ENCODE measurements around the gene GSTA5.
A peak's percentile ranks its signal among the peaks of the same experiment; 100 is the strongest.
"Not testable (repeated sequence)": the region's sequence is repeated elsewhere in the genome, so short reads cannot be mapped to it uniquely, and the experiment has no call there.

Gene GSTA5

GRCh38 chr6:52876056-52876787 is 35.6 kb upstream of the GSTA5 start:
- TF ChIP-seq, protein P1, sequence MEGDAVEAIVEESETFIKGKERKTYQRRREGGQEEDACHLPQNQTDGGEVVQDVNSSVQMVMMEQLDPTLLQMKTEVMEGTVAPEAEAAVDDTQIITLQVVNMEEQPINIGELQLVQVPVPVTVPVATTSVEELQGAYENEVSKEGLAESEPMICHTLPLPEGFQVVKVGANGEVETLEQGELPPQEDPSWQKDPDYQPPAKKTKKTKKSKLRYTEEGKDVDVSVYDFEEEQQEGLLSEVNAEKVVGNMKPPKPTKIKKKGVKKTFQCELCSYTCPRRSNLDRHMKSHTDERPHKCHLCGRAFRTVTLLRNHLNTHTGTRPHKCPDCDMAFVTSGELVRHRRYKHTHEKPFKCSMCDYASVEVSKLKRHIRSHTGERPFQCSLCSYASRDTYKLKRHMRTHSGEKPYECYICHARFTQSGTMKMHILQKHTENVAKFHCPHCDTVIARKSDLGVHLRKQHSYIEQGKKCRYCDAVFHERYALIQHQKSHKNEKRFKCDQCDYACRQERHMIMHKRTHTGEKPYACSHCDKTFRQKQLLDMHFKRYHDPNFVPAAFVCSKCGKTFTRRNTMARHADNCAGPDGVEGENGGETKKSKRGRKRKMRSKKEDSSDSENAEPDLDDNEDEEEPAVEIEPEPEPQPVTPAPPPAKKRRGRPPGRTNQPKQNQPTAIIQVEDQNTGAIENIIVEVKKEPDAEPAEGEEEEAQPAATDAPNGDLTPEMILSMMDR (conservative IDR thresholded peaks at IDR 0.05), result no peak
- peak overlapping the region; percentile 66 for H3K27ac ChIP-seq

GRCh38 chr6:52872031-52872430 is 31.4 kb upstream of the GSTA5 start:
- TF ChIP-seq, protein P1 (conservative IDR thresholded peaks at IDR 0.05), result no peak
- H3K27ac ChIP-seq, result no peak overlapping the region

DNA sequence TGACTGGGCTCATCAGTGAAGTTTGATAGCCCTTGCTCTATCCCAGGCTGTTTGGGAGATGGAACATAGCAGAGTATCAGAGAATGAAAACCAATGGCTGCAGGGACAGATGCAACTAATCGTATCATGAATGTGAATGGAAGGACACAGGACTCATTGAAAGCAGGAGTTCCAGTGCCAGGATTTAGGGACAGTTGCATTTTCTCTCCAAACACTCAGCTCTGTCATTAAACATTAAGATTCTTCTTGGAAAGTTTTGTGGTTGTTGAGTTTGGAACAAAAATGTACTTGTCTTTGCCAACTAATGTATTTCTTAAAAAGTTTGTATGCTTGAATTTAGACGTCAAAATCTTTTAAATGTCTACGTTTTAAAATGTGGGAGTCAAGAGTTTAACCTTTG is 31.0 kb upstream of the GSTA5 start:
- no peak overlapping the region for H3K27ac ChIP-seq
- TF ChIP-seq, protein P1 (conservative IDR thresholded peaks at IDR 0.05), result no peak

DNA sequence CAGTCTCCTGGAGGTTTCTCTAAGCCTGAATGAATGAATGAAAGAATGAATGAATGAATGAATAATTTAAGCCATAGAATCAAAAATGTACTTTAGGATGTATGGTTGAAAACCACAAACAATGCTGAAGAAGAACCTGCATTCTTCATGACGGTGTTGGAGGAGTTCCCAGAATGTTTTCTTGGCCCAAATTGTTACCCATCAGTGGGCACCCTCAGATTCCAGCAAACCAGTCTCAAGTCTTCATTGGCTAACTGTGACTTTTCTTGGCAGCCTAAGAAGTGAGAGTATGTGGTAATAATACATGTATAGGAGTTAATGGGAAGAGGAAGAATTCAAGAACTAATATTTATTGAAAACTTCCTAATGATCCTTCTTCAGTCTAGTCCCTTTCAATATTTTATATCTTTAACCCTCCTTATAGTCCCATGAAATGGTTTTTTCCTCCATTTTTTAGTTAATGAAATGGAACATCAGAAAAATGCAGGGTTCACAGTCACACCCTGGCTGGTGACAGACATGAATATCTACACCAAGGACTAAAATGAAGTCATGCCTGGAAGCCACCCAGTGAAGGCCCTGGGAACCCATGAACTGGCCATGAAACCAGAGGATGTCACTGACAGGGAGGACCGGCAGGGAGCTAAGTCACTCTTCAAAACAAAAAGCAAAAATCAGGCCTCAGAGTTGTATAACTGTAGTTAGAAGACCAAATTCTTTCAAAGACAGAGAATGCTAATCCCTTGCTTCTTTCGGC is 29.9 kb upstream of the GSTA5 start:
- not testable (repeated sequence) for H3K27ac ChIP-seq

- not testable (repeated sequence) for H3K27ac ChIP-seq
These were observed 28.3 kb upstream of the GSTA5 start for GRCh38 chr6:52868899-52869298.

DNA sequence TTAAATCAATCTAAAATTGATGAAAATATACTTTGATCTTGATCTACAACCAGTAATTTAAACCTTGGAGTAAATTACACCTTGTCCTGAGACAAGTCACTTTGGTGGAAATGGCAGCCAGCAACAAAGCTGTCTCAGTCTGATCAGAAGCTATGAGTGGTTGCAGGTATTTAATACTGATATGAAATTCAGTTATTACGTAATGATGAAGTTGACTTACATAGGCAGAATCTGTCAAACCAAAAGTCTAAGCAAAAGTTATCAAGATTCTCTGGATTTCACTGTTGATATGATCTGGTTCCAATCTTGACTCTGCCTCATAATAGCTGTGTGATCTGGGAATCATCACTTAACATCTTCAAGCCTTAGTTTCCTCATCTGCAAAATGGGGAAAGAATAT is 27.6 kb upstream of the GSTA5 start:
- TF ChIP-seq, protein P1 (conservative IDR thresholded peaks at IDR 0.05), result no peak

GRCh38 chr6:52861151-52861550 is 20.5 kb upstream of the GSTA5 start:
- not testable (repeated sequence) for H3K27ac ChIP-seq

More for the DNA sequence above, 27.6 kb upstream of the GSTA5 start:
- H3K27ac ChIP-seq, result no peak overlapping the region

GRCh38 chr6:52858416-52858815 is 17.8 kb upstream of the GSTA5 start:
- no peak overlapping the region for H3K27ac ChIP-seq
- TF ChIP-seq, protein P1 (conservative IDR thresholded peaks at IDR 0.05), result no peak

DNA sequence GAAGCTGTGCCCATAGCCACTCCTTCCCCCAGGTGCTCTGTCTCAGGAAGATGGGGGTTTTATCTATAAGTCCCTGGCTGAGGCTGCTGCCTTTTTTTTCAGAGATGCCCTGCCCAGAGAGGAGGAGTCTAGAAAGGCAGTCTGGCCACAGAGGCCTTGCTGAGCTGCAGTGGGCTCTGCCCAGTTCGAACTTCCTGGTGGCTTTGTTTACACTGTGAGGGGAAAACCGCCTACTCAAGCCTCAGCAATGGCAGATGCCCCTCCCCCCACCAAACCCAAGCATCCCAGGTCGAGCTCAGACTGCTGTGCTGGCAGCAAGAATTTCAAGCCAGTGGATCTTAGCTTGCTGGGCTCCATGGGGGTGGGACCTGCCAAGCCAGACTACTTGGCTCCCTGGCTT is 15.5 kb upstream of the GSTA5 start:
- H3K27ac ChIP-seq, result not testable (repeated sequence)
